HCT116 (cell line): ENCODE data around the gene BDKRB1.

Source experiments
- ATF3 ChIP-seq: IDR thresholded peaks from 2 replicates; pipeline ENCODE4 v1.6.1; 2012
- CBX3 ChIP-seq: IDR thresholded peaks from 2 replicates; pipeline ENCODE4 v1.6.1; 2012; ENCODE audit warnings: low read depth
- CEBPB ChIP-seq: IDR thresholded peaks from 2 replicates; pipeline ENCODE4 v1.6.1; 2012; ENCODE audit warnings: low read depth
- CTCF ChIP-seq, 3 experiments: fragments of 200-600 bp in 1 of 3; sonication (generic) in 1 of 3; IDR thresholded peaks in 2 of 3; conservative IDR thresholded peaks in 1 of 3; 2 replicates each; pipeline ENCODE4 v1.5.1; 2012 to 2017; ENCODE audit warnings: low read depth in 2 of 3, low read length in 2 of 3, antibody characterized with exemption in 1 of 3, borderline replicate concordance in 1 of 3, control low read depth in 1 of 3, mild to moderate bottlenecking in 1 of 3, mixed read lengths in 1 of 3, mixed run types in 1 of 3, moderate library complexity in 1 of 3; ENCODE audit not compliant: insufficient read depth in 1 of 3
- EZH2 ChIP-seq: fragments of 200-600 bp; sonication (generic); IDR thresholded peaks from 2 replicates; pipeline ENCODE4 v1.6.1; 2017; ENCODE audit warnings: antibody characterized with exemption, mixed run types
- POLR2A ChIP-seq: IDR thresholded peaks from 2 replicates; pipeline ENCODE4 v1.7.0; 2011; ENCODE audit warnings: borderline replicate concordance; ENCODE audit not compliant: insufficient read depth, insufficient read length; ENCODE audit errors: extremely low read depth
- POLR2AphosphoS5 ChIP-seq: IDR thresholded peaks from 2 replicates; pipeline ENCODE4 v1.6.1; 2011; ENCODE audit warnings: mild to moderate bottlenecking, low read depth, low read length, moderate library complexity
- RAD21 ChIP-seq: IDR thresholded peaks from 2 replicates; pipeline ENCODE4 v1.6.1; 2012; ENCODE audit warnings: low read depth, mild to moderate bottlenecking
- SRF ChIP-seq: IDR thresholded peaks from 2 replicates; pipeline ENCODE4 v1.6.1; 2012; ENCODE audit warnings: low read depth
- YY1 ChIP-seq: IDR thresholded peaks from 2 replicates; pipeline ENCODE4 v1.6.1; 2011; ENCODE audit warnings: low read length, low read depth, moderate library complexity, mild to moderate bottlenecking; ENCODE audit not compliant: insufficient replicate concordance; ENCODE audit errors: extremely low read depth
- TF ChIP-seq, protein P1 (sequence below): IDR thresholded peaks from 2 replicates; pipeline ENCODE4 v1.6.1; 2012
- TF ChIP-seq, protein P2 (sequence below): IDR thresholded peaks from 2 replicates; pipeline ENCODE4 v1.6.1; 2011; ENCODE audit warnings: mild to moderate bottlenecking, low read length, moderate library complexity; ENCODE audit not compliant: insufficient replicate concordance; ENCODE audit errors: extremely low read depth
- TF ChIP-seq, protein P3 (sequence below): IDR thresholded peaks from 2 replicates; pipeline ENCODE4 v1.6.1; 2012; ENCODE audit warnings: low read depth

DNA sequence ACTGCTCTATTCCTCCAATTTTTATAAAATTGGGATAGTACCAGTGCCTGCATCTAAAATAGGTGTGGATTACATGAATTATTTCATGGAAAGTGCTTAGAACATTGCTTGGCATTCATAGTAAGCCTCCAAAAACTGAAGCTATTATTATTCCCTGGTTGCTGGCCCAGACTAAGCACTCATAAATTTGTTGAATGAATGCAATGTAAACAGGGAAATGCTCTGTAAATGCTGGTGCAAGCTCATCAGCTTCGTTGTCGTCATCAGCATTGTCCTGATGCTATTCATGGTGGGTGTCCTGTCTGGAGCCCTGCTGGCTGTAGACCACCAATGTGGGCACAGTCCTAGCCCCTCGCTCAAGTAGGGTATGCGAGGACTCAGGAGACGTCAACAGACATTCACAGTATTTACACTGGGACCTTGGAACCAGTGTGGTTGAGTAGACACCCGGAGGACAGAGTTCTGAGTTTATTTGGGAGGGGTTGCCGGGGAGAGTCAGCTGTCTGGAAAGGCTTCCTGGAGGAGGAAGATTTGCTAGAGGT lies 34.8 kb upstream of the BDKRB1 start:
- TF ChIP-seq CTCF (IDR thresholded peaks at IDR 0.05 in 2 of 3, conservative IDR thresholded peaks at IDR 0.05 in 1 of 3; ENCODE audit: borderline replicate concordance in 1 of 3, insufficient read depth in 1 of 3, low read depth in 2 of 3, low read length in 2 of 3) (no peak), POLR2A (no peak), EZH2 (no peak), SRF (no peak), ATF3 (no peak), POLR2AphosphoS5 (no peak), YY1 (no peak), CEBPB (no peak), CBX3 (no peak), RAD21 (no peak)
- TF ChIP-seq, protein P1, sequence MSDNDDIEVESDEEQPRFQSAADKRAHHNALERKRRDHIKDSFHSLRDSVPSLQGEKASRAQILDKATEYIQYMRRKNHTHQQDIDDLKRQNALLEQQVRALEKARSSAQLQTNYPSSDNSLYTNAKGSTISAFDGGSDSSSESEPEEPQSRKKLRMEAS: no peak
- TF ChIP-seq, protein P2, sequence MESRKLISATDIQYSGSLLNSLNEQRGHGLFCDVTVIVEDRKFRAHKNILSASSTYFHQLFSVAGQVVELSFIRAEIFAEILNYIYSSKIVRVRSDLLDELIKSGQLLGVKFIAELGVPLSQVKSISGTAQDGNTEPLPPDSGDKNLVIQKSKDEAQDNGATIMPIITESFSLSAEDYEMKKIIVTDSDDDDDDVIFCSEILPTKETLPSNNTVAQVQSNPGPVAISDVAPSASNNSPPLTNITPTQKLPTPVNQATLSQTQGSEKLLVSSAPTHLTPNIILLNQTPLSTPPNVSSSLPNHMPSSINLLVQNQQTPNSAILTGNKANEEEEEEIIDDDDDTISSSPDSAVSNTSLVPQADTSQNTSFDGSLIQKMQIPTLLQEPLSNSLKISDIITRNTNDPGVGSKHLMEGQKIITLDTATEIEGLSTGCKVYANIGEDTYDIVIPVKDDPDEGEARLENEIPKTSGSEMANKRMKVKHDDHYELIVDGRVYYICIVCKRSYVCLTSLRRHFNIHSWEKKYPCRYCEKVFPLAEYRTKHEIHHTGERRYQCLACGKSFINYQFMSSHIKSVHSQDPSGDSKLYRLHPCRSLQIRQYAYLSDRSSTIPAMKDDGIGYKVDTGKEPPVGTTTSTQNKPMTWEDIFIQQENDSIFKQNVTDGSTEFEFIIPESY: no peak
- TF ChIP-seq, protein P3, sequence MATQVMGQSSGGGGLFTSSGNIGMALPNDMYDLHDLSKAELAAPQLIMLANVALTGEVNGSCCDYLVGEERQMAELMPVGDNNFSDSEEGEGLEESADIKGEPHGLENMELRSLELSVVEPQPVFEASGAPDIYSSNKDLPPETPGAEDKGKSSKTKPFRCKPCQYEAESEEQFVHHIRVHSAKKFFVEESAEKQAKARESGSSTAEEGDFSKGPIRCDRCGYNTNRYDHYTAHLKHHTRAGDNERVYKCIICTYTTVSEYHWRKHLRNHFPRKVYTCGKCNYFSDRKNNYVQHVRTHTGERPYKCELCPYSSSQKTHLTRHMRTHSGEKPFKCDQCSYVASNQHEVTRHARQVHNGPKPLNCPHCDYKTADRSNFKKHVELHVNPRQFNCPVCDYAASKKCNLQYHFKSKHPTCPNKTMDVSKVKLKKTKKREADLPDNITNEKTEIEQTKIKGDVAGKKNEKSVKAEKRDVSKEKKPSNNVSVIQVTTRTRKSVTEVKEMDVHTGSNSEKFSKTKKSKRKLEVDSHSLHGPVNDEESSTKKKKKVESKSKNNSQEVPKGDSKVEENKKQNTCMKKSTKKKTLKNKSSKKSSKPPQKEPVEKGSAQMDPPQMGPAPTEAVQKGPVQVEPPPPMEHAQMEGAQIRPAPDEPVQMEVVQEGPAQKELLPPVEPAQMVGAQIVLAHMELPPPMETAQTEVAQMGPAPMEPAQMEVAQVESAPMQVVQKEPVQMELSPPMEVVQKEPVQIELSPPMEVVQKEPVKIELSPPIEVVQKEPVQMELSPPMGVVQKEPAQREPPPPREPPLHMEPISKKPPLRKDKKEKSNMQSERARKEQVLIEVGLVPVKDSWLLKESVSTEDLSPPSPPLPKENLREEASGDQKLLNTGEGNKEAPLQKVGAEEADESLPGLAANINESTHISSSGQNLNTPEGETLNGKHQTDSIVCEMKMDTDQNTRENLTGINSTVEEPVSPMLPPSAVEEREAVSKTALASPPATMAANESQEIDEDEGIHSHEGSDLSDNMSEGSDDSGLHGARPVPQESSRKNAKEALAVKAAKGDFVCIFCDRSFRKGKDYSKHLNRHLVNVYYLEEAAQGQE: no peak
